Measurements from ENCODE around the gene CCDC186.

DNA sequence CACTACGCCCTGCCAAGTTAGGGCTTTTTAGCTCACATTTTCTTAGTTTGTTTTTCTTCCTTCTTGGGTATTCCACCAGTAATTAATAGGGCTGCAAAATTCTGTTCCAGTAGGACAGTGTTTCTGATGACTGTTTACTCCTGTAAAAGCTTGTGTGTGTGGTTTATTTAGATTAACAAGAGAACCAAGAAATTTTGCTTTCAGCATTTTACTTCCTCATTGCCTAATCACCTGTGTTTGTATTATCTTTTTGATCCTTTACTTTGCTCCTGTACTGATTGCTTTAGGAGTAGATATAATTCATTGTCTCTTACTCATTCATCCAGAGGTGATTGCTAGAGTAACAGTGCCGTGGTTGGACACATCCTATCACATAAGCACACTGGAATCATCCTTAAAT lies 32.9 kb upstream of the CCDC186 start:
- TF ChIP-seq POLR2A (IDR thresholded peaks at IDR 0.05; ENCODE audit: low read depth, low read length) (no peak), TAF1 (IDR thresholded peaks at IDR 0.05; ENCODE audit: low read depth, low read length) (no peak), POLR2AphosphoS5 (IDR thresholded peaks at IDR 0.05; ENCODE audit: low read depth, low read length) (no peak), PAX5 (IDR thresholded peaks at IDR 0.05; ENCODE audit: insufficient read depth, low read length, severe bottlenecking) (no peak), SPI1 (IDR thresholded peaks at IDR 0.05; ENCODE audit: low read depth, low read length) (no peak), POU2F2 (IDR thresholded peaks at IDR 0.05; ENCODE audit: low read depth, low read length) (no peak)

Data from GM12891 (cell line).